Measurements from ENCODE around the gene DKK3.
A peak's percentile ranks its signal among the peaks of the same experiment; 100 is the strongest.

DKK3 gene

DNA sequence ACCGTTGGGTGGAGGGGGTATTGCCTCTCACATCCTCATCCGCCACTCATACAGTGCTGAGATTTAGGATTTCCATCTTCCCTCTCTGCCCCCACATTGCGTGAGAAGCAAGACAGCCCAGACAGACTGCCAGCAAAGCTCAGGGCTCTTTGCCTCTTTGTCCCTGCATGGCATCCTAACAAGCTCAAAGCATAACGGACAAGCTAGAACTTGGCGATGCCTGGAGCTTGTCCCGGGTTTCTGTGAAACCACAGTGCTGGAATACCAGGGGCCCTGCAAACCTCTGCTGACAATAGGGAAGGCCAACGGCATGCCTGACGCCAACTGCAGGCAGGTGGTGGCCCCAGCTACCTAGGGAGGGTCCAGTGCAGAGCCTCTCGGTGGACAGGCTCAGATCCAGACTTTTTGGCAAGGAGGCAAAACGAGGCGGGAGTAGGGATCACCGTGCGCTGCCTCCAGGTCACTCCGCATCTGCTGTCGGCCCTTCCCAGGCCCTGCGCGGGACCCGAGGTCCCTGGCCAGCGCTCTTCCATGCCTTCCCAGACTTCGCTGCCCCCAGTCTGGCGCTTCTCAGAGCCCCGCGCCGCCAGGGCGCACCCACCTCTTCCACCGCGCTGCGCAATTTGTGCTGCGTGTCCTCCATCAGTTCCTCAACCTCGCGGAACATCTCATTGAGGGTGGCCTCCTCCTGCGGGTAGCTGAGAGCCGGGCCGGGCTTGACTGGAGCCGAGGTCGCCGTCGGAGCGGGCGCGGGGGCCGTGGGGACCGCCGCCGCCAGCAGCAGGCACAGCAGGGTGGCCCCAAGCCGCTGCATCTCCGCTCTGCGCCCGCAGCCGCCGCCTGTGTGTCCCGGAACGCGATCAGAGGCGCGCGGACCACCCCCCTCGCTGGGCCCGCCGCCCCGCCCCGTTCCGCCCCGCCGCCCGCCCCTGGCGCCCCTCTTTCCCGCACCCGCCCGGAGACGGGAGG lies at the start of gene DKK3:
TSS of gene DKK3 (minus strand) at position 858 of the 969 bp plus-strand sequence. CDS start at position 814, 44 bp downstream.
- DNase-seq (ENCODE audit: extremely low read depth, insufficient read length), result no peak
- no peak for TF ChIP-seq CTCF (IDR thresholded peaks at IDR 0.05; ENCODE audit: insufficient read depth, low read length, poor library complexity, severe bottlenecking)
- H3K36me3 ChIP-seq (ENCODE audit: control insufficient read depth, insufficient read depth, low read length), result no peaks in the 10 kb centered on the region
- H3K27me3 ChIP-seq (replicated peaks; ENCODE audit: control insufficient read depth, insufficient read depth, low read length), result peaks cover 10% of the 10 kb centered on the region
- no peak within 1 kb of the TSS for H3K4me3 ChIP-seq (replicated peaks; ENCODE audit: low read depth, low read length)

GRCh38 chr11:12057299-12057980 lies 49.0 kb upstream of the DKK3 start:
- H3K36me3 ChIP-seq (ENCODE audit: control insufficient read depth, insufficient read depth, low read length), result no peaks in the 10 kb centered on the region
- no peaks in the 10 kb centered on the region for H3K27me3 ChIP-seq (replicated peaks; ENCODE audit: control insufficient read depth, insufficient read depth, low read length)
- no peak for DNase-seq (ENCODE audit: extremely low read depth, insufficient read length)
- no peak overlapping the region for H3K4me3 ChIP-seq (replicated peaks; ENCODE audit: low read depth, low read length)
- no peak for TF ChIP-seq CTCF (IDR thresholded peaks at IDR 0.05; ENCODE audit: insufficient read depth, low read length, poor library complexity, severe bottlenecking)

DNA sequence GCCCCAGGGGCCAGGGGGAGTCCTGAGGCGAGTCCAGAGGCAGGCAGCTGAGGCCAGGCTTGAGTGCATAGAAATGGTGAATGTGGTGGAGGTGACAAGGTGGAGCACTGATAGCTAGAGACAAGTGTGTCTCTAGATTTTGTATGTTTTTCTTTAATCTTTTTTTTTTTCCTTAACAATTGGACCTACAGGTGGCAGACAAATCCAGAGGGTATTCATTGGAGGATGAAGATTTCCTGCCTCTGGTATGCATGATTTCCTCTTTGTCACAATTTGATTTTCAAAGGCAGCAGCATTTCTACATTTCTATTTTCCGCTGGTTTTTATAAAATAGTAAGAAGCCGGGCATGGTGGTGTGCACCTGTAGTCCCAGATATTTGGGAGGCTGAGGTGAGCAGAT lies 47.7 kb upstream of the DKK3 start:
- Histone ChIP-seq H3K27me3 (replicated peaks; ENCODE audit: control insufficient read depth, insufficient read depth, low read length) (no peaks in the 10 kb centered on the region), H3K4me3 (replicated peaks; ENCODE audit: low read depth, low read length) (no peak overlapping the region), H3K36me3 (ENCODE audit: control insufficient read depth, insufficient read depth, low read length) (no peaks in the 10 kb centered on the region)
- no peak for DNase-seq (ENCODE audit: extremely low read depth, insufficient read length)
- TF ChIP-seq CTCF (IDR thresholded peaks at IDR 0.05; ENCODE audit: insufficient read depth, low read length, poor library complexity, severe bottlenecking), result no peak

DNA sequence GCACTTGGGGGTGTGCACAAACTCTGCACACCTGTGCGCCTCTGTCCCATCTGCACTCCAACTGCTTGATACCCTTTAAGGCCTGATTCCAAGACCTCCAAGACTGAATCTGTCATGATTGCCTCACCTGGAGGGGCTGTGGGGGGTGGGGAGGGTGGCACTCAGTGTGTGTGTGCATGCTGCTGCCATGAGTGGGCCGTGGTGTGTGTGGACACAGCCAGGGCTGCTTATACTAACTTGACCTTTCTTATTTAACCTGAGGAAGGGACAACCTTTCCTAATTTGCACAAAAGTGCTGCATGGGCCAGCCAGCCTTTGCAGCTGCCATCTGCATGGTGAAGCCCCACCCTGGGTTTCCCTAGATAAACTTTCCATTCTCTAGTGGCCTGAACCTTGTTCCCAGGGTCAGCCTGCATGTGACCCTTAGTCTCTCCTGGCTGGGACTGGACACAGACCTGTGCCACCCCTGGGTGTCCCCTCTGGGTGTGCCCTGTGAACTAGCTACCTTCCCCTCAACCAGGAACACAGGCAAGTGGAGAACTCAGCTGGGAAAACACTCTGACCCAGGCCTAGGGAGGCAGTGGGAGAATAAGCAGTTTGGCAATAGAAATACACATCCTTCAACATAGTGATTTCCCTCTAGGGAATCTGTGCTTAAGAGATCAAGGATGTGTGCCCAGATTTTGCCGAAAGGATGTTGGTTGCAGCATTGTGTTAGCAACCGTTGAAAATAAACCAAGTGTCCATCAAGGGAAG lies 45.4 kb upstream of the DKK3 start:
- no peaks in the 10 kb centered on the region for H3K27me3 ChIP-seq (replicated peaks; ENCODE audit: control insufficient read depth, insufficient read depth, low read length)
- no peak overlapping the region for H3K4me3 ChIP-seq (replicated peaks; ENCODE audit: low read depth, low read length)
- TF ChIP-seq CTCF (IDR thresholded peaks at IDR 0.05; ENCODE audit: insufficient read depth, low read length, poor library complexity, severe bottlenecking), result no peak
- no peaks in the 10 kb centered on the region for H3K36me3 ChIP-seq (ENCODE audit: control insufficient read depth, insufficient read depth, low read length)
- no peak for DNase-seq (ENCODE audit: extremely low read depth, insufficient read length)

DNA sequence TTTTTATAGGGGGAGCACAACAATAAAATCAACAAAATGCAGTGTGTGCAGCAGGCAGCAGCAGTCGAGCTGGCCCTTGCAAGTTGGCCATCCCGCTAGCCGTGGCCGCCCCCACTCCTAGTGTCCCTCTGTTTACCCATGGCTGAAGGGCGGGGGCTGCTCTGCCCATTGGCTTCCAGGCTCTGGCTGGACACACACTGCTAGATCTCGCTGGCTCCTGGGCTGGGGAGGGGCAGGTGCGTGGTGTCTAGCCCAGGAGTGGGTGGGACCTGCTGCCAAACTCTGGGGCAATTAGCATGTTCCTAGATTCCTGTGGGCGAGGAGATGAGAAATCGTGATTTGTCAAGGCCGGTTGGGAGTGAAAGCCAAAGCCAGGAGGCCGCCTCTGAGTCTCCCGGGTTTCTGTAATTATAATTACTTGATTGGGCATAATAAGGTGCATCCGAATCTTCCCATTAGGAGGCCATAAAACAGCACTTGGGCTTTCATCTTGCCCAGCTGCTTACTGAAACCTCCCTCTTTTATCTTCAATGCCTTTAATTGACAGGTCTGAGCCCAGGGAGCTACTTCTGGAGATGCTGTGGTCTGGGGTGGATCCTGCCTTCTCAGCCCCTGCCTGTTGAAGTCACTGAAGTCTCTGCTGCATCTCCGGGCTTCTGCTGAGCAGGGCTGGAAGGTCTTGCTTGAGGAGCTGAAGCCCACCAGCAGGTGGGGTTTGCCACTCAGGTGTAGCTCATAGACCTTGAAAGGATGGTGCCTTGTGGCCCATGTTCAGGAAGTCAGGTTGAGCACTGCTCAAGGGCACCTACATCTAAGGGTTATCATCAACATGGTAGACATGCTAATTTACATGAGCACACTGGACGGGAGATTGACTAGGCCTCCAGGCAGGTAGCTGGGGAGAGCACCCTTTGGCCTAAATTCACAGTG lies 44.5 kb upstream of the DKK3 start:
- no peak for DNase-seq (ENCODE audit: extremely low read depth, insufficient read length)
- no peak overlapping the region for H3K4me3 ChIP-seq (replicated peaks; ENCODE audit: low read depth, low read length)
- H3K27me3 ChIP-seq (replicated peaks; ENCODE audit: control insufficient read depth, insufficient read depth, low read length), result no peaks in the 10 kb centered on the region
- H3K36me3 ChIP-seq (ENCODE audit: control insufficient read depth, insufficient read depth, low read length), result no peaks in the 10 kb centered on the region
- TF ChIP-seq CTCF (IDR thresholded peaks at IDR 0.05; ENCODE audit: insufficient read depth, low read length, poor library complexity, severe bottlenecking), result peak; percentile 11

All from GM06990 (cell line).